HUDEP-2 (cell line): ENCODE measurements around the gene ARHGAP15.
"Not testable (repeated sequence)": the region's sequence is repeated elsewhere in the genome, so short reads cannot be mapped to it uniquely, and the experiment has no call there.

Experiments used
- DNase-seq, 76 experiments: peaks; one replicate each; lab custom pipeline; 2025; ENCODE audit not compliant: unreplicated experiment in 76 of 76; lab: John Stamatoyannopoulos, UW

Gene ARHGAP15

DNA sequence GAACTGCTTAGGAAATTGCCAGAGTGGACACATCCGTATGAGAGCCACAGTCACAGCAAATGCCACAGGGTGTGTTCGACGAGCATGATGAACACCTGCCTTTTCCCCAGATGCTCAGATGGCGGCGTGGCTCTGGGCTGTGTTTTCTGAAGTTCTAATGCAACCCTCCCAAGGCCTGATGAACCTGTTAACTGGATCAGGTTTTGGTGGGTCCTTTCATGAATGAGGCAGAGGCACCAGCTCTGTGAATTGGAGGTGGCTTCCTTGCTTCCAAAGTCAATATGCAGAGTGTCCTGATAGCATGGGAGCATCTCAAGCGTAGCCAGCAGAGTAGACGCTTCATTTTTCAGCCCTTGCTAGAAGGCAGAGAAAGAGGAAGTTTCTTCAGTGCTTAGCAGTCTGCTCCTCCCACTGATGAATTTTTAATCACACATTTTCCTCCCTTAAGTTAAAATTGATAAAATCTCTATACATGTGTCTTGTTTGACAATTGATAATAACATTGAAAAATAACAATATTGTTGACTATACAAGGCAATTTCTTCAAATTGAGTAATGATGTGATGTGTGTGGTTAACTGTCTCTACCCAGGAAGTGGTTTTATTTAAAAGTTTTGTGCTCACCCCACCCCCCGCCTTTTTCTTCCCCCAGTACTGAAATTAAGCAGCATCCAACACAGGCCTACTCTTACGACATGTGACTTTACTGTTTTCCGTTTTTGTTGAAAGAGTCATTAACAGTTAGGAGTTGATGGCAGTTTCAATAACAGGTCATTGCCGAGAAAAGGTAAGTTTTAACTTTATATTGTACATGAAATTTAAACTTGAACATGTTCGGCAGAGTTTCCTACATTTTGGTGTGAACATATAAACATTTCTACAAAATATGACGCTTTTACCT, at the start of gene ARHGAP15:
TSS of gene ARHGAP15 (plus strand) at position 739 of the 900 bp plus-strand sequence.
- peak in 71 of 76 experiments; percentile 2 to 85 (median 52) for DNase-seq

DNA sequence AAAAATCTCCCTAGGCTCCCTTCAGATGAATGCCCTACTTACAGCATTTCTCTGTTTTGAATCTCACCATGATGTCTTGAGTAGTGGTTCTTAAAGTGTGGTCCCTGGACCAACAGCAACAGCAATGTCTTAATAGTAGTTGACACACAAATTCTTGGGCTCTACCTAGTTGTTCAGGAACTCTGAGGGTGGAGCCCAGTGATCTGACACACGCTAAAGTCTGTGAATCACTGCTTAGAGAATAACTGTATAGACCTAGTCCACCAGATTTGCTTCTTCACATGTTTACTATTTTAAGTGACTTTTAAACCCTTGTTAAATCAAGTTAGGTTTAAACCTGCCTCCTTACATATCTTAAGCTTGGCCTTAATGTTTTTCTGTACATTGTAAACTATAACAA, 47.6 kb upstream of the ARHGAP15 start:
- no peak for DNase-seq

DNA sequence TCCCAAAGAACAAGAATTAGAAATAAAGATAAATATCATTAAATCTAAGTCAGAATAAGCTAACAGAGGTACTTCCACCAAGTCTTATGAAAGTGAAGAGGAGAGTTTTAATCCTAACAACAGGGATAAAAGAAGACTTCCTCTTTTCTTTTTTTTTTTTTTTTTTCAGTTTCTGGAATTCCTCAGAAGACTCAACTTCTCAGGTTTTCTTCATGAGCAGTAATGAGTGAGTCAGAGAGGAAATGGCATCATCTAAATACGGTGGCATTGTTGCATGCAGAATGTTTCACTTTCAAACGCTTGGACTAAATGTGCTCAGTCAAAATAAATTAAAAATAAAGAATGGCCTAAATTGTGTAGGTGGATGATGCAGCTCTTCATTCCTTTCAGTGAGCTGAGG, 45.6 kb upstream of the ARHGAP15 start:
- DNase-seq = no peak

DNA sequence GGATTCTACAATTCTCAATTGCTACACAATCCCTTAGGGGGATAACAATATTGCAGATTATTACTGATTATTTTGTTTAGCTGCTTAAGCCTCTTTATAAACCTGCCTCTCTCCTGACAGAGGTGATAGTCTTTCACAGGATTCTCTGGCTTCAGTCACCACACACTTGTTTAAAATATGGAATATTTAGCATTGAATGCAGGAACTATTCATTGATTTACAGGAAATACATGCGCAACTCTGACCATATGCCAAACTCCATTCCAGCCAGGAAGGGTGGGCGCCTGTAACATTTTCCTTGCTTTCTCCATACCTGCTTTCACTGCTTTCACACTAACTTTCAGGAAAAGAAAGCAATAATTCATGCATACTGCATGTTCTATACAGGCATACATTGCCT, 44.8 kb upstream of the ARHGAP15 start:
- DNase-seq = no peak

DNA sequence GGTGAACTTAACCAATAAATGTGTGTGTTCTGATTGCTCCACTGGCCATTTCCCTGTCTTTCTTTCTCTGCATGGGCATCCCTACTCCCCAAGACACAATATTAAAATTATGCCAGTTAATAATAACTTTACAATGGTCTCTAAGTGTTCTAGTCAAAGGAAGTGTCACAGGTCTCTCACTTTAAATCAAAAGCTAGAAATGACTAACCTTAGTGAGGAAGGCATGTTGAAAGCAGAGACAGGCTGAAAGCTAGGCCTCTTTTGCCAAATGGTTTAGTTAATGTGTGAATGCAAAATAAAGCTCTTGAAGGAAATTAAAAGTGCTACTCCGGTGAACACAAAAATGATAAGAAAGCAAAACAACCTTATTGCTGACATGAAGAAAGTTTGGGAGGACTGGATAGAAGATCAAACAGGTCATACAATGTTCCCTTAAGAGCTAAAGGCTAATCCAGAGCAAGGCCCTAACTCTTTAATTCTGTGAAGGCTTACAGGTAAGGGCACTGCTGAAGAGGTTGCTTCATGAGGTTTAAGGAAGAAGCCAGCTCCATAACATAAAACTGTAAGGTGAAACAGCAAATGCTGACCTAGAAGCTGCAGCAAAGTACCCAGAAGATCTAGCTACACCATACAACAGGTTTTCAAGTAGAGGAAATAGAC, 44.0 kb upstream of the ARHGAP15 start:
- DNase-seq = no peak

DNA sequence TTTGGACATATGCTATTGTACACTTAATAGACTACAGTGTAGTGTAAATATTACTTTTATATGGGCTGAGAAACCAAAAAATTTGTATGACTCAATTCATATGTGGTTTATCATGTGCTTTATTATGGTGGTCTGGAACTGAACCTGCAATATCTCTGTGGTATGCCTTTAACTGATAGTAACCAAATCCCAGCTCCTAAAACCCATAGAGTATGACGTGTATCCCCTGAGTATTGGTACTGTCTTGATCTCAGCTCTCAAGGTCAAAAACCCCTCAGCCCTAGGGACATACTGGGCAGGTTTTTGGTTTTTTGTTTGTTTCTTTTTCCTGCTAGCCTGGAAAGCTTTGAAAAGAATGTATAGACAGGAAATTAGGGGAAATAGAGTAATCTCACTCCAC, 42.2 kb upstream of the ARHGAP15 start:
- DNase-seq = no peak

DNA sequence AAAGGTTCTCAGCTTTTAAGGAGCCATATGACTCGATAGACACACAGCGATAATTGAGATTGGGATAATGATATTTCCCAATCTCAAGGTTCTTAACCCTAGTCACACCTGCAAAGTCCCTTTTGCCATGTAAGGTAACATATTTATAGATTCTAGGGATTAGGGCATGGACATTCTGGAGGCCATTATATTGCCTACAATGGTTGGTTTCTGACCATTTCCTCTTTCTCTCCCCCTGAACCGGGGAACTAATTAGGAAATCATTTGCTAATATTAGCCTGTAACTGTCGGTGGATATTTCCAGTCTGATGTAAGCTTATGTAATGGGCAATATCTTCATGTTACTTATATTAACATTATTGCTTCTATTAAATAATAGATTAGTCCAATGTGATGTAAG, 40.8 kb upstream of the ARHGAP15 start:
- no peak for DNase-seq

DNA sequence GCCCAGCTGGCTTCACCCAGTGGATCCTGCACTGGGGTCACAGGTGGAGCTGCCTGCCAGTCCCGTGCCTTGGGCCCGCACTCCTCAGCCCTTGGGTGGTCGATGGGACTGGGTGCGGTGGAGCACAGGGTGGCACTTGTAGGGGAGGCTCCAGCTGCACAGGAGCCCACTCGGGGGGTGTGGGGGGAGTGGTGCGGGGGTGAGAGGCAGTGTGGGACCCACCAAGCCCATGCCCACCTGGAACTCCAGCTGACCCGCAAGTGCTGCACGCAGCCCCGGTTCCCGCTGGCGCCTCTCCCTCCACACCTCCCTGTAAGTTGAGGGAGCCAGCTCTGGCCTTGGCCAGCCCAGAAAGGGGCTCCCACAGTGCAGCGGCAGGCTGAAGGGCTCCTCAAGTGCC, 39.7 kb upstream of the ARHGAP15 start:
- not testable (repeated sequence) for DNase-seq

DNA sequence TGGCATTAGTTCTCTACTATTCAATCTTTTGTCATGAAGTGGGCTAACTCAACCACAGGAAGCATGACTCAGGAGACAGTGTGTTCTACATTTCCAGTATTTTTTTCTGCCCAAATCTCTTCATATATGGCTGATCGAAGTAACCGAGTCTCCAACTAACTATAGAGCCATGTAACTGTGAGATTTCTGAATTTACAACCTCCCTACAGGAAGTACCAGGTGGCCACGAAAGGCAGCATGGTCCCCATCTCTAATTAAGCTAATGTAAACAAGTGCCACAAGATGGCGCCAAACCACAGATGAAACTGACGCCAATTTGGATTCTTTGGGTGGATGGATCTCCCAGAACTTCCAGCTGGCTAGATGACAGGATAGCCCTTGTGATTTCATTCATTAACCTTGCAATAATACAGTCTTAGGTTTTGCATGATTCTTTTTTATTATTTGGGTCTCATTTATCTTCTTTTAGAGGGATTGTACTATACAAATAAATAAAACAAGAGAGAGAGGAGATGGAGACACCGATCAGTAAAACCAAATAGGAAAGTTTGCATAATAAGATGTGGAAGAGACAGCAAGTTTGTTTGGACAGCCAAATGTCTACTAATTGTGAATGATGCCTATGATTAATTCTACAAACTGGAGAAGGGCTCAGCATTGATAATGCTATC, 18.3 kb upstream of the ARHGAP15 start:
- DNase-seq = peak in 60 of 76 experiments; percentile 0 to 73 (median 38)

DNA sequence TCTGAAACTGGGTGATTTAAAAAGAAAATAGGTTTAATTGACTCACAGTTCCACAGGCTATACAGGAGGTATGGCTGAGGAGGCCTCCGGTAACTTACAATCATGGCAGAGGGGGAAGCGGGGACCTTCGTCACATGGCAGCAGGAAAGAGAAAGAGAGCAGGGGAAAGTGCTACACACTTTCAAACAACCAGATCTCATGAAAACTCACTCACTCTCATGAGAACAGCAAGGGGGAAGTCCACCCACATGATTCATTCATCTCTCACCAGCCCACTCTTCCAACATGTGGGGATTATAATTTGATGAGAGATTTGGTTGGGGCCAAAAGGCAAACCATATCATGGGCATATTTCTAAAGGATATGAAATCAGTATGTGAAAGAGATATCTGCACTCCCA, 12.0 kb upstream of the ARHGAP15 start:
- DNase-seq = no peak

DNA sequence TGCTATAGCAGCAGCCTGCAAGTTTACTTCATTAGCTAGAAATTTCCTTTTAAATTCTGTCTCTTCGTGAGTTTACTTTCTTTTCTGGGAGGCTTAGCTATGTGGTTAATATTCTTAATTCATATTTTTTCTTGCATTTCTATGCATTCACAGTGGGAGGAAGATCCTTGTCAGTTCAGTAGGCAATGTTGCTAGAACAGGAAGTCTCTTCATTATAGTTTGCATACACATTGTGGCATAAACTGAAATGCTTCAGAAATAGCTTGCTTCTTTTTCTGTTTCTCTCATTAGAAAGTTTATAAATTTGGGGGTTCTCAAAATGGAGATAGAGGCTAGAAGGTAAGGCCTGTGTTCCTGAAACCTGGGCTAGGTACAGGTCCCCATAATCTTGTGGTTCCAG, 8.1 kb upstream of the ARHGAP15 start:
- no peak for DNase-seq

DNA sequence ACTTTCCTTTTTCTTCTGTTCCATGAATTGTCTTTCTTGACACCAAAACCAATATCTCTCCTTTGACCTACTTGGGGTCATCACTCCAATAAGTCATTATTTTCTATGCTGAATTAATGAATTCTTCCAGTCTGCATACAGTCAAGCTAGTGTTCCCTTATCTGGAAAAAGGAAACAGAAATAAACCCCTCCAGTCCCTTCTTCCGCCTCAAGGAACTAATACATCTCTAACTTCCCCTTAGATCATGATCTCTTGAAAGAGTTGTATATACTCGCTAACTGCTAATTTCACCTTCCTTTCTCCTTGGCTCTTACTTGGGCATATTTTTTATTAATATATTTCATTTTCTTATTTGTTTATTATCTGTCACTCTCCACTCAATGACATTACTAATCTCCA, 7.3 kb upstream of the ARHGAP15 start:
- no peak for DNase-seq

DNA sequence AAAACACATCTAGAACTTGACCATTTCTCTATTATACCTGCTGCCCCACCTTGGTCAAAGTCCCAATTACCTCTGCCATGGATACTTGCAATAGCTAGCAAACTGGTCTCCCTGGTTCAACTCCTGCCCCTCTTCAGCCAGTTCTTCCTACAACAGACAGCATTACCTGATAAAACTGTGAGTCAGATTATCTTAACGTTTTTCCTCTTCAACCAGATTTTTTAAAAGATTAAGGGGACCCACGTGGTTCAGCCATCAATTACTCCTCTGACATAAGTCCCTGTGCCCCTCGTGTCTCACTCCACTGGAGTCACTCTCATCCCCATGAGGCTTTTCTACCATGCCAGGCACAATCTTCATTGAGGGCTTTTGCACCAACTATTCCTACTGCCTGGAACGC, 5.3 kb upstream of the ARHGAP15 start:
- peak in 10 of 76 experiments; percentile 5 to 58 (median 16) for DNase-seq

DNA sequence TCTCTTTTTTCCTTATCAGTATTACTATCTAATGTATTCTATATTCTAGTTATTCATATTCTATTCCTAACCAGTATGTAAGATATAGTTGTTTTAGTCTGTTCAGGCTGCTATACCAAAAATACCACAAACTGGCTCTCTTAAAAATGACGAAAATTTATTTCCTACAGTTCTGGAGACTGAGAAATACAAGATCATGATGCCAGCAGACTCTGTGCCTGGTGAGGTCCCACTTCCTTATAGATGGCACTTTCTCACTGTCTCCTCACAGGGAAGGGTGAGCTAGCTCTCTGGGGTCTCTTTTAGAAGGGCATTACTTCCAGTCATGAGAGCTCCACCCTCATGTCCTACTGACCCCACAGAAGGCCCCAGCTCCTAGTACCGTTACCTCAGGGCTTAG, 4.8 kb upstream of the ARHGAP15 start:
- DNase-seq = no peak

DNA sequence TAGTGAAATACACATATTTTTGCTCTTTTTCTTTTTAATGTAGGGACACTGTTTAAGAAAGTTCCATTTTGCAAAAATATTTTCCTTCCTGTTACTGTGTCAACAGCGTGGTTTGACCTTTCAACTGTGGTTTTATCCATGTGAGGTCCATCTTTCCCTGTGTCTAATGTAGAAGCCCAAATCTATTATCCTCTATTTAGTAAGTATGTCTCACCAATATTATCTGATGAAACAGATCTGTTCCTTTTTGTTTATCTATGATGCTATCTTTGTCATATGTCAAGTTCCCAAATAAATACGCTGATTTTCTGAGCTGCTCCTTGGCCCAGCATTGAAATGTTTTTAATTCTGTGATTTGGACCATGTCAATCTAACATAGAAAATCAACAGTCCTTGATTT, 3.5 kb upstream of the ARHGAP15 start:
- DNase-seq = no peak

DNA sequence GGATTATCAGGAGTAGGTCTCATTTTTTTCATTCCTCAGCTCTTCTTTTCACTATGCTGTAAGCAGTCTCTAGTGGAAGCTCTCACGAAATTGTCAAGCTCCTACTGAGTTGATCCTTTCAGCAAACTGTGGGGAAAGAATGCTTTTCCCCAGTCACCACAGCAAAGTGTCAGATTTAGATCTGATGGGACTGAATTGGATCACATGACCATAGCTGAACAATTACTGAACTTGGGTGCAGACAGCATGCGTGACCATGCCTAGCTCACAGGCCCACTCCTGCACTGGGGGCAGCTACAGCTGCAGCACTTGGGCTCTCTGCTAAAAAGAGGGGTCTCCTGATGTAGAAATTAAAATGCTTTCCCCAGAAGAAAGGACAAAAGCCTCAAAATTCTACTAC, 3.1 kb downstream of the ARHGAP15 start:
- DNase-seq = peak in 19 of 76 experiments; percentile 3 to 53 (median 17)

DNA sequence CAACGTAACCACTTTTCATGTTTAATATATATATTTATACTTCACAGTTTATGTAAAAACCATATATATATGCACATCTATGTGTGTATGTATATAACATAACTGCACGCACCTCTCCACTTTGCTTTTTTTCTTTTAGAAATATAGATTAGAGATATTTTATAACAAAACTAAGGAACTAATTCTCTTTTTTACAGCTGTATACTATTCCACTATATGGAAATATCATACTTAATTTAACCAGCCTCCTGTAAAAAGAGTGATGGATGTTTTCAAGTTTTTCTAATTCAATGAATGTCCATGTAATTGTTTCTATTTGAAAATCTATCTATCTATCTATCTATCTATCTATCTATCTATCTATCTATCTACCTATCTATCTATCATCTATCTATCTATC, 4.6 kb downstream of the ARHGAP15 start:
- no peak for DNase-seq

DNA sequence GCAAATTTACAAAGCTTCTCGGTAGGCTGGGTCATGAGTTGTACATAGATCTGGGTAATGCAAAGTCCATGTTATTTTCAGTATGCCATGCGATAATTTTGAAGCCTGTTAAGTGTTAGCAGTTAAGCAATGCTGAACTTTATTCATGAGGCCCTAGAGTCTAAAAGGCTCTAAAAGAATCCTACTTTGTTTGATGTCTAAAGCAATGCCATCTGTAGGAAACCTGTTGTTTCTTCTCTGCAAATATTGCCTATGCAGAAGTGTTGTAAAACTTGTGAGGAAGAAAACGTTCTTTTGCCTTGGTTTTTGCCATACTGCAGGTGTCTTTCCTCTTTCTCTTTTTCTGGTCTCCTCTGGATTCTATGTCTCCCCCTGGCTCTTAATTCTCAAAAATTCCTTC, 9.1 kb downstream of the ARHGAP15 start:
- no peak for DNase-seq

DNA sequence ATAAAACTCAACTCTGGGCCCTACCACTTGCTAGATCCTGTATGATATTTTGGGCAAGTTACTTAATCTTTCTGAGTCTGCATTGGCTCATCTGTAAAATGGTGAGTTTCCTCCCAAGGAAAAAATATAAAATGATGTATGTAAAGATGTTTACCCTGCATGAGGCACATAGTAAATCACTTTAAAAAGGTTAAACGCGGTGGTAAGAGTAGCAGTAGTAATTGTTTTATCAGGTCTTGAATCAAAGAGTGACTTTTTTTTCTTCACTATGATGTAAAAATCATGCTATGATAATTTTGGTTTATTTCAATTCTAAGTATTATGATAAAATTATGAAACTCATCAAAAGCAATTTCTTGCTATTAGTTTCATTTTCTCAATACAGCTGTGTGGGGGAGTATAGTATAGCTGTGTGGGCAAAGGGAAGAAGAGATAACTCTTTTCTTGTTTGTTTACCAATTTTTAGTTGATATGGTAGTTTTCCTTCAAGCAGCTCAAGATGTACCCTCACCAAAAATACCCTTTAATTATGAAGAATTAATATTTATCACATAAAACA, 10.7 kb downstream of the ARHGAP15 start:
- peak in 2 of 76 experiments; percentile 8 to 16 for DNase-seq

DNA sequence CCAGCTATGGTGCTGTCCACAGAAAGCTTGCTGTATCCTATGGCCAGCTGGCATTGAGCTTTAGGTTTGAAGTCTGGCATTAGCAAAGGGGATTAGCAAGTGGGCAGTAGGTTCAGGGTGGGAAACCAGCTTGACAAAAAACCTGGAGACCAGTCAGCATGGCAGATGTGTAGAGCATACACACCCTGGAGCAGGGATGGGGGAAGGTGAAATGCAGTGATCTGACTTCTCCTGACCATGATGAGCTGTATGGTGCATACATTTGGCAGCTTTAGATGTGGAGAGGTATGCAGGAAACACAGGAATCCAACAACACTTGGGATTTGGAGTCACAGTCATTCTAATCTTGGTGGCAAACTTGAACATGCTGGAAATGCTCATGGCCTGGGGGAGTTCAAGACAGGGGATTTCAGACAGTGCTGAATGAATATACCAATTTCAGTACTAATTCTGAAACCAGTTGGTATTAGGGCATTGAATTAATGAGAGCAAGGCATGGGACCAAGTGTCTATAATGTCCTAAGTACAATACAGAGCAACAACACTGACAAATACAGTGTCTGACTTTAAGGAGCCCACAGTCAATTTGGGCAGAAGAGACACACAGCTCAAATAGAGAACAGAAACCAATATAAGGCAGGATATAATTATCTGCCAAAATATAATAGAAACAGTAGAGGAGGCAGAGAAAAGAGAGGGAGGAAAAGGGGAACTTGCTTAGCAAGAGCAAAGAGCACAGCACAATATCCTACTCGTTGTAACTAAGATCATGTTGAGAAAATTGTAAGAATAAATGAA, 11.8 kb downstream of the ARHGAP15 start:
- no peak for DNase-seq
